GM12865 (cell line): Measurements from ENCODE around the gene KLK12.

Source experiments
- DNase-seq: peaks from one replicate; pipeline ENCODE4 v3.0.0; 2010; ENCODE audit warnings: low read depth
- H3K4me3 ChIP-seq: 2 replicates; pipeline ENCODE4 v1.5.1; 2011; ENCODE audit warnings: mild to moderate bottlenecking, low read depth, low read length, control low read depth
- CTCF ChIP-seq: IDR thresholded peaks from 2 replicates; pipeline ENCODE4 v1.5.1; 2011; ENCODE audit warnings: low read length, control low read depth, low read depth, inconsistent platforms; ENCODE audit not compliant: insufficient read depth; ENCODE audit errors: missing control alignments

KLK12 gene

GRCh38 chr19:51066393-51067186, 31.8 kb upstream of the KLK12 start:
- H3K4me3 ChIP-seq = no peak overlapping the region
- no peak for TF ChIP-seq CTCF
- DNase-seq = no peak

GRCh38 chr19:51065221-51065960, 30.6 kb upstream of the KLK12 start:
- no peak for DNase-seq
- H3K4me3 ChIP-seq = no peak overlapping the region
- no peak for TF ChIP-seq CTCF

- TF ChIP-seq CTCF = no peak
- DNase-seq = no peak
- no peak within 1 kb of the TSS for H3K4me3 ChIP-seq
Observed at GRCh38 chr19:51064534-51065220, 29.9 kb upstream of the KLK12 start, which contains the start of gene KLK13. Gene KLK13 (minus strand): TSS chr19:51065092. CDS start chr19:51065067, 25 bp downstream.

GRCh38 chr19:51063664-51064063, 28.9 kb upstream of the KLK12 start:
- no peak for DNase-seq
- TF ChIP-seq CTCF = no peak
- no peak overlapping the region for H3K4me3 ChIP-seq

GRCh38 chr19:51060973-51061372, 26.2 kb upstream of the KLK12 start:
- DNase-seq = no peak
- H3K4me3 ChIP-seq = no peak overlapping the region
- TF ChIP-seq CTCF = no peak

- TF ChIP-seq CTCF = no peak
- H3K4me3 ChIP-seq = no peak overlapping the region
- DNase-seq = no peak
Observed at GRCh38 chr19:51060336-51060735, 25.5 kb upstream of the KLK12 start.
